HG03108 (cell line): ENCODE results near the gene SPACA4.

Experiments used
- ATAC-seq: cut with Tn5 transposase; IDR thresholded peaks from one replicate; pipeline ENCODE4 v1.9.1; 2021; ENCODE audit warnings: moderate library complexity; ENCODE audit not compliant: unreplicated experiment

The SPACA4 gene

GRCh38 chr19:48633148-48634035 is 26.9 kb downstream of the SPACA4 start:
- no peak for ATAC-seq

- no peak for ATAC-seq
Observed at GRCh38 chr19:48634036-48634342, 27.4 kb downstream of the SPACA4 start.

DNA sequence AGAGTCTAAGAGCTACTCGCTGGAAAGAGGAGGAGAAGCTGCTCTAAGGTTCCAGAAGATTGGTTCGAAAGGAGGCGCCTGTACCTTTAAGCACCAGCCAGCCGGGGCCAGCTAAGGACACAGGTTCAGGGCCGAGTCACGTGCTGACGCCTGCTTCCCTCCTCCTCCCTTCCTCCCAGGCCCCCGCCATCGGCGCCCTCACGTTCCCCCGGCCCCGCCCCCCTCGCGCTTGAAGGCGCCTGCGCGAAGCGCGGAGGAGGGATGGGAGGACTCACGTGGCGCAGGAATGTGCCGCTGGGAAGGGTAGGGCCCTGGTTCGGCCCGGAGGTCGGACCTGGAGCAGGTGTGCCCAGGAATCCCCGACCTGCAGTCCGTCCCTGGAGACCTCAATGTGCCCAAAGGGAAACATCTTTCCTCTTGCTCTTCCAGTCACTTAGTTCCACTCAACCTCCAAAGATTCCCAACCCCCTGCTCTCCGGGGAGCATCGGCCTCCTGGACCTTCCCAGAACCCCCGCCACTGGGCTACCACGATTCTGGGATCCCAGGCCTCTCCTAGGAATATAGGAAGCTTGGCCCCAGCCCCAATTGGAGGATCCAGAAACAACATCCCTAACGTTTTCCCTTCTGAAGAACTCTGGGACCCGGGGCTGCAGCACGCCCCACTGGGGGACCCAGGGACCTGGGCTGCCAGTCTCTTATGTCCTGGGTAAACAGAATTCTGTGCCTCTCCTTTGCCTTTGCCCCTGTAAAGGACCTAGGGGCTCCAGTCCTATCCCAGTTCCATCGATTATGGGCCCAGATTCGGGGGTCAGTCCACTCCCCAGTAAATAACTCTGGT is 28.1 kb downstream of the SPACA4 start:
- peak; percentile 23 for ATAC-seq

GRCh38 chr19:48635263-48635965 is 28.9 kb downstream of the SPACA4 start:
- ATAC-seq = no peak

DNA sequence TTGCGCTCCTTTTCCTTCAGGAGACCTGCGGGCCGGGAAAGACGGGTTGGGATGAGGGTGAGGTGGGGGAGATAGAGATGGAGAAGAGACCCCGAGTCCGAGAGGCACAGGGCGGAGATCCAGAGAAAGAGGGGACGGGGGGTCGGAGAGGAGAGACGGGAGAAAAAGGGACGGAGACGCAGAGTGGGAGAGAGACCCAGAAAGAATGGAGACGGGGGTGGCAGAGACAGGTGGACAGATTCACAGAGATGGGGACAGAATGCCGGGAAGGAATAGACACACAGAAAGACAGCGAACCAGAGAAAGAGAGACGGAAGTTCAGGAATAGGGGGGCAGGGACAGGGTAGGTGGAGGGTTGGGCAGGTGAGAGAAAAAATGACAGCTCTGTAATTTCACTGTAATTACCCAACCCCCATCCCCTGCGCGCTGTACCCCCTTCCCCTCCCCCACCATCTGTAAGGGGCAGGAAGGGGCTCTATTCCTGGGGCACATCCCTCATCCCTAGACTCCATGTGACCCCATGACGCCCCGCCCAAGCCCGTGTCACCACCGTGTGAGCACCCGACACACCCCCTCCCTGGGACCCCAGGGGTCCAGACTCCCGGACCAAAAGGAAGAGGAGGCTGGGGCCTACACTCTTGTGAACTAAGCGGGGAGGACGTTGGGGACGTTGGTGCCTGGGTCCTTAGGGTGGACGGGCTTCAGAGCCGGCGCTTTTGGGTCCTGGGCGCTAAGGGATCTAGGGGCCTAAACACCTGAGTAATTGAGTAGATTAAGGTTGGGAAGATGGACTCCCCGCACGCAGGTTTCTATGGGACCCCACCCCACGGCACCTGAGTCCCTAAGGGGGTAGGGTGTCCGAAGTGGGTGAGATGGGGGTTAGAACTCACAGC is 29.7 kb downstream of the SPACA4 start:
- no peak for ATAC-seq

- ATAC-seq = peak; percentile 0
Observed at GRCh38 chr19:48636859-48637448, 30.4 kb downstream of the SPACA4 start, which contains the start of gene DBP. Gene DBP, minus strand, starts transcription at chr19:48637379. Its CDS starts 385 bp downstream, at chr19:48636994.

DNA sequence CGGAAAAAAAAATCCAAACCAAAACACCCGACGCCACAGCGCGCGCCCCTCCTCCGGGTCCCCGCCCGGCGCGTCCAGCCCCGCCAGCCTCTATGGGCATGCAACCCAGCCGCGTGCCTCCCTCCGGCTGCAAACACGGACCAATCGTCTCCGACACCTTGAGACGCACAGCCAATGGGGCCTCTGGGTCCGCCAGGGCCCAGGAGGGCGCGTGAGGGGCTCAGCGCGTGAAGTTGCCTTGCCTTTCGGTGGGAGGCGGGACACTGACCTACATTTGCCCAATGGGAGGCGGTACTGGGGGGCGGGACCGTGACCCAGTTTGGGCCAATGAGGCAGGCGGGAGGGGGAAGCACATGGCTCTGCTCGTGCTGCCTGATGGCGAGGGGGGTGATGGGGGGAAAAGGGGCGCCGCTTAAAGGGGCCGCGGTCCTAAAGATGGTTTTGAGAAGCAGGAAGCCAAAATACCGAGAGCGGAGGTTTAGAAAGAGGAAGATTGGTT is 31.0 kb downstream of the SPACA4 start:
- peak; percentile 66 for ATAC-seq

- peak; percentile 3 for ATAC-seq
Observed at GRCh38 chr19:48637948-48638830, 31.6 kb downstream of the SPACA4 start.

DNA sequence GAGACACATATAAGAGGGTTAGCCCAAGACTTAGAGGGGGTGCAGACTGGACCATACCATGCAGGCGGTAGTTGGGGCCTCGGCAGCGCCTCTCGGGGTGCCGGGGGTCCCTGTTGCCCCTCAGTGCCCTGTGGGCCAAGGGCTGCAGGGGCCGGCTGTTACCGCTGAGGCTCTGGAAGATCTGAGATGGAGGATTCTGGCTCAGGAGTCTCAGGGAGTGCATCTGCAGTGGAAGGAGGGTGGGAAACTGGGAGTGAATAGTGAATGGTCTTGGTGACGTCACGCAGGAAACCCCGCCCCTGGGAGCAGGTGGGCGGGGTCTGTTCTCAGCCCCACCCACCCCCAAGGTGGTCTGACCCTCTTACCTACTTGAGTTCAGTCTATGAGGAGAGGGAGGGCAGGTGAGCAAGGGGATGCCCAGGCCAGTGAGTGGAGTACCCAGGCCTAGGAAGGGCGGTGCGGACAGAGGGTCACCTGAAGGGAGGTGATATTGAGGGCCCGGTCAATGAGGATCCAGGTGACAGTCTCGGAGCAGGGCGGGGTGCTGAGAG is 32.4 kb downstream of the SPACA4 start:
- no peak for ATAC-seq

DNA sequence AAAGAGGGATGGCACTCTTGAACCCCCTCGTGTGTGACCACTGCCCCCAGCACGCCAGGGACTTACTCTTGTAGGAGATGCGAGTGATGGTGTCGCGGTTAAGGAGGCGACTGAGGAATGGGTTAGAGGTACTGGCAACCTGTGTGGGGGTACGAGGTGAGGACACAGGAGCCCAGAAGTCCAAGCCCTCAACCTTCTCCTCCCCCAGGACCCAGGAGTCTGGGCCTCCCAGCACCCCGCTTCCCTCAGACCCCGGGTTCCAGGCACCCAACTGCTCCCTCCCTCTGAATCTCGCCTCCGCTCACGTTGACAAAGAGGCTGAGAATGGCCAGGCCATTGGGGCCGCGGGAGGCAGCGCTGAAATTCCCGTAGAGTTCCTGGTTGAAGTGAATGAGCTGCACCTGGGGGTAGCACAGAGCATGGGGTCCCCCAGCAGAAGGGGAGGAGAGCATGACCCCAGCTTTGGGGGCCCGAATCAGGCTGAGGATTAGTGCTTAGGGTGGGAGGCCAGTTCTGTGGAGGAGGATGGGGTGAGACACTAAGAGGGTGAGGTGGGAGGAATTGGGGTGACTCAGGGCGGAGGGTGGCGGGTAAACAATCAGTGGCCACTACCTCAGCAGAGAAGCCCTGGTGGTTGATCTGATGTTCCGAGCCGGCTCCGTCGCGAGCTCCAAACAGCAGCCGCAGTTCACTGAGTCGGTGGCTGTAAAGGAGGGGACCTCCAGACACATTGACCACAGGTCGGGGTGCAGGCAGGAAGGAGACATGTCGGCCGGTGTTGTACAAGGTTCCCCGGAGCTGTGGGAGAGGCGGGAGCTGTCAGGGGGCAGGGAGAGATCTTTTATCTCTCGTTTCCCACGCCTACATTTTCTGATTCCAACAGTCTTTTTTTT is 33.2 kb downstream of the SPACA4 start:
- ATAC-seq = no peak

GRCh38 chr19:48641850-48642249 is 35.3 kb downstream of the SPACA4 start:
- ATAC-seq = no peak

DNA sequence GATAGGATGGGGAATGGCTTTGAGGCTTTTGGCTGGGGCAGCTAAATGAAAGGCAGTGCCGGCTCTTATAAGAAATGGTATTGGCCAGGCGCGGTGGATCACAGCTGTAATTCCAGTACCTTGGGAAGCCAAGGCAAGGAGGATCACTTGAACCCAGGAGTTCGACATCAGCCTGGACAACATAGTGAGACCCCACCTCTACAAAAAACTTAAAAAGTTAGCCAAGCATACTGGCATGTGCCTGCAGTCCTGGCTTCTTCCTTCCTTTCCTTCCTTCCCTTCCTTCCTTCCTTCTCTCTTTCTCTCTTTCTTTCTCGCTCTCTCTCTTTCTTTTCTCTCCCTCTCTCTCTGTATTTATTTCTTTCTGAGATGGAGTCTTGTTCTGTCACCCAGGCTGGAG is 36.3 kb downstream of the SPACA4 start:
- ATAC-seq = no peak

- no peak for ATAC-seq
Observed at GRCh38 chr19:48644355-48644754, 37.8 kb downstream of the SPACA4 start.

- ATAC-seq = peak; percentile 42
Observed at GRCh38 chr19:48644839-48645619, 38.5 kb downstream of the SPACA4 start.

- ATAC-seq = no peak
Observed at GRCh38 chr19:48645620-48646000, 39.1 kb downstream of the SPACA4 start.

DNA sequence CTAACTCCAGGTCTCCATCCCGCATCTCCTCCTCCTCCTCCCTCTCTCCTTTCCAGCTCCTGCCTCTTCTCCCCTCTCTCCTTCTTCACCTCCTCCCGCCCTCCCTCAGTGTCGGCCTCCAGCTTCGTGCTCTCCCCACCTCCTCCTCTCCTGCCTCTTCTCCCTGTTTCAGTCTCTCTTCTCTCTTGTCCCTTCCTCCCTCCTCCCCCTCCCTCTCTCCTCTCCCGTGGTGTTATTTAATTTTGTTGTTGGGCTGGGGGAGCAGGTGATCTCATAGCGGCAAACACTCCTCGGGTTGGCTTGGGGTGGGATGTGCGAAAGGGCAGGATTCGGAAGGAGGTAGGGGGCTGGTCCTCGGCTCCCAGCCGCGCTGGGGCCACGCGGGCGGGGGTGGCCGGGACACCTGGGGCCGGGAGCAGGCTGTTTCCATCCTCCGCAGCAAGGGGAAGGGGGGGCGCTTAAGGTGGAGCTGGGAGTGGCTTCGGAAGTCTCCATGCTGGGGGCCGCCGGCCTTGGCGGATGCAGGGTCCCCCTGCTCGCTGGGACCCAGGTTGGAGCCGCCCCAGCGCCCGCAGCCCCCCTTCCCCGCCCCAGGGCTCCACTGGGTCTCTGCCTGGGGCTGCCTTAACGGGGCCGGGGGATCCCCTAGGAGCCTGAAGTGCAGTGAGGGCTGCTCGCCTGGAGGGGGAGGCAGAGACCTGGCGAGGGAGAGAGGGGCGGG is 39.6 kb downstream of the SPACA4 start, which contains the start of gene CA11:
Gene CA11, minus strand, starts transcription at position 187 of the 721 bp plus-strand sequence. CDS start 555 bp downstream, outside the sequence.
- ATAC-seq = peak; percentile 71
